Right lobe of liver (tissue), 6 donors: ENCODE results near the gene ITPK1. TPM values are rescaled to one million over a fixed set of nuclear protein-coding genes. Genes with fewer than 3 reads are reported as not detected.
A peak's percentile ranks its signal among the peaks of the same experiment; 100 is the strongest.

Source experiments
- ATAC-seq, 4 donors: fragments of 200-7000 bp; cut with Tn5 transposase; one replicate each; pipeline ENCODE4 v1.9.1; 2020; ENCODE audit warnings: mild to moderate bottlenecking in 4 of 4, moderate library complexity in 4 of 4
- DNase-seq, 3 donors: peaks; one replicate each; pipeline ENCODE4 v3.0.0-alpha.2; 2020
- H3K27ac ChIP-seq, 3 donors: fragments of 200-600 bp; one replicate each; pipeline ENCODE4 v1.8.0; 2022
- H3K27me3 ChIP-seq, 2 donors: fragments of 200-600 bp; one replicate each; pipeline ENCODE4 v1.8.0; 2022
- H3K36me3 ChIP-seq, 4 donors: fragments of 200-600 bp; sonication (generic) in 1 of 4; one replicate each; pipeline versions ENCODE4 v1.5.1 to v1.8.0; 2017 to 2022; ENCODE audit warnings: control low read depth in 1 of 4
- H3K4me1 ChIP-seq, 4 donors: fragments of 200-600 bp; sonication (generic) in 1 of 4; one replicate each; pipeline versions ENCODE4 v1.5.1 to v1.8.0; 2017 to 2022; ENCODE audit warnings: control low read depth in 1 of 4
- H3K4me3 ChIP-seq, 3 donors: fragments of 200-600 bp; one replicate each; pipeline ENCODE4 v1.8.0; 2022
- H3K9me3 ChIP-seq, 4 donors: fragments of 200-600 bp; sonication (generic) in 1 of 4; one replicate each; pipeline versions ENCODE4 v1.5.1 to v1.8.0; 2017 to 2022; ENCODE audit warnings: control low read depth in 1 of 4
- CTCF ChIP-seq, 4 donors: fragments of 200-600 bp in 3 of 4; fragments of 450-650 bp in 1 of 4; IDR thresholded peaks; one replicate each; pipeline versions ENCODE4 v1.5.1 to v1.8.0; 2016 to 2022; ENCODE audit warnings: antibody characterized with exemption in 4 of 4, mild to moderate bottlenecking in 2 of 4
- POLR2A ChIP-seq: fragments of 450-650 bp; IDR thresholded peaks from one replicate; pipeline ENCODE4 v1.6.1; 2017; ENCODE audit warnings: antibody characterized with exemption, mild to moderate bottlenecking
- WGBS: methylation state at CpG from one replicate; pipeline ENCODE4 v1.1.6; 2018; ENCODE audit warnings: low coverage, low lambda C conversion rate; ENCODE audit not compliant: insufficient coverage; ENCODE audit errors: missing lambda C conversion rate; 5-methylcytosine and 5-hydroxymethylcytosine counted together
- intact Hi-C, 2 donors: fragments of 100-400 bp; cut with DNase I; formaldehyde crosslinking; loops; one replicate each; pipeline versions ENCODE4 v1.11.2 to v1.14.1; 2022
- total RNA-seq, 6 experiments: library from RNA; depleted of rRNA in 2 of 6; stranded (reverse); fragments of >200 nt in 2 of 6; fragmentation: NEBNext Ultra II Directional in 3 of 6; extraction: Animal tissue kit (Norgen Biotek cat#: 25700) in 3 of 6; gene quantifications; one replicate each; pipeline versions ENCODE4 v1.1.0 to v1.2.4, GENCODE V29; 2016 to 2023
- donor health status: DM: no; HTN: yes; CAD: no.
- donor health status: DM: no; HTN: no; CAD: no.
- donor health status: DM: no; HTN: no; CAD: no.
- donor health status: DM: no; HTN: yes; CAD: no.
- donor health status: DM: no; HTN: yes; CAD: no.

The ITPK1 gene
- total RNA-seq, 6 experiments from 2014 or later, result 28.4 to 61.0 (median 40.0) TPM

- TF ChIP-seq CTCF (IDR thresholded peaks at IDR 0.05) (no peak), POLR2A (no peak)
- 52% methylated on average over 4 of the region's 10 CpGs for WGBS
- Histone ChIP-seq H3K27me3 (no peaks in the 10 kb centered on the region), H3K4me1 (peaks cover 0 to 22% (median 3%) of the 10 kb centered on the region in 4 donors), H3K27ac (no peak overlapping the region), H3K4me3 (no peak overlapping the region), H3K36me3 (no peaks in the 10 kb centered on the region), H3K9me3 (no peaks in the 10 kb centered on the region)
- ATAC-seq (peak; percentile 44 to 74 (median 56)), DNase-seq (peak in 2 of 3 donors; percentile 73 to 81)
- intact Hi-C loops, result no loop called here
Measured at GRCh38 chr14:92998946-92999345, 116.8 kb downstream of the ITPK1 start.

- Histone ChIP-seq H3K4me3 (no peak overlapping the region), H3K4me1 (peaks cover 0 to 33% (median 9%) of the 10 kb centered on the region in 4 donors), H3K27ac (peak overlapping the region in 1 of 3 donors; percentile 9), H3K9me3 (no peaks in the 10 kb centered on the region), H3K36me3 (no peaks in the 10 kb centered on the region), H3K27me3 (no peaks in the 10 kb centered on the region)
- TF ChIP-seq POLR2A (no peak), CTCF (IDR thresholded peaks at IDR 0.05) (no peak)
- DNase-seq (no peak), ATAC-seq (no peak)
- WGBS, result 79% methylated on average over 8 of the region's 14 CpGs
- intact Hi-C loops, result no loop called here
Measured at GRCh38 chr14:92997343-92998061, 118.2 kb downstream of the ITPK1 start.

GRCh38 chr14:92995620-92996019 lies 120.1 kb downstream of the ITPK1 start:
- H3K9me3 ChIP-seq, result no peaks in the 10 kb centered on the region
- H3K27ac ChIP-seq, result no peak overlapping the region
- peaks cover 0 to 33% (median 9%) of the 10 kb centered on the region in 4 donors for H3K4me1 ChIP-seq
- DNase-seq, result no peak
- H3K4me3 ChIP-seq, result no peak overlapping the region
- no peak for ATAC-seq
- WGBS, result 100% methylated on average over 4 of the region's 9 CpGs
- TF ChIP-seq POLR2A (no peak), CTCF (IDR thresholded peaks at IDR 0.05) (no peak)
- no peaks in the 10 kb centered on the region for H3K36me3 ChIP-seq
- H3K27me3 ChIP-seq, result no peaks in the 10 kb centered on the region
- intact Hi-C loops, result no loop called here

GRCh38 chr14:92994942-92995341 lies 120.8 kb downstream of the ITPK1 start:
- TF ChIP-seq POLR2A (no peak), CTCF (IDR thresholded peaks at IDR 0.05) (no peak)
- H3K27me3 ChIP-seq, result no peaks in the 10 kb centered on the region
- no peaks in the 10 kb centered on the region for H3K9me3 ChIP-seq
- DNase-seq (no peak), ATAC-seq (no peak)
- H3K4me3 ChIP-seq, result no peak overlapping the region
- H3K4me1 ChIP-seq, result peaks cover 0 to 33% (median 9%) of the 10 kb centered on the region in 4 donors
- intact Hi-C loops, result no loop called here
- 100% methylated on average over 3 of the region's 11 CpGs for WGBS
- H3K27ac ChIP-seq, result no peak overlapping the region
- H3K36me3 ChIP-seq, result no peaks in the 10 kb centered on the region
